GM20000 (cell line): Measurements from ENCODE around the gene FAM83G.
"Not testable (repeated sequence)": the region's sequence is repeated elsewhere in the genome, so short reads cannot be mapped to it uniquely, and the experiment has no call there.

Experiments used
- DNase-seq: peaks from one replicate; pipeline ENCODE4 v3.0.0; 2012; ENCODE audit warnings: low spot score
- TF ChIP-seq, protein P1 (sequence below): IDR thresholded peaks from 2 replicates; pipeline ENCODE4 v1.5.1; 2012; ENCODE audit warnings: mild to moderate bottlenecking, control low read depth; ENCODE audit errors: extremely low read depth, missing control alignments

The FAM83G gene, protein sequence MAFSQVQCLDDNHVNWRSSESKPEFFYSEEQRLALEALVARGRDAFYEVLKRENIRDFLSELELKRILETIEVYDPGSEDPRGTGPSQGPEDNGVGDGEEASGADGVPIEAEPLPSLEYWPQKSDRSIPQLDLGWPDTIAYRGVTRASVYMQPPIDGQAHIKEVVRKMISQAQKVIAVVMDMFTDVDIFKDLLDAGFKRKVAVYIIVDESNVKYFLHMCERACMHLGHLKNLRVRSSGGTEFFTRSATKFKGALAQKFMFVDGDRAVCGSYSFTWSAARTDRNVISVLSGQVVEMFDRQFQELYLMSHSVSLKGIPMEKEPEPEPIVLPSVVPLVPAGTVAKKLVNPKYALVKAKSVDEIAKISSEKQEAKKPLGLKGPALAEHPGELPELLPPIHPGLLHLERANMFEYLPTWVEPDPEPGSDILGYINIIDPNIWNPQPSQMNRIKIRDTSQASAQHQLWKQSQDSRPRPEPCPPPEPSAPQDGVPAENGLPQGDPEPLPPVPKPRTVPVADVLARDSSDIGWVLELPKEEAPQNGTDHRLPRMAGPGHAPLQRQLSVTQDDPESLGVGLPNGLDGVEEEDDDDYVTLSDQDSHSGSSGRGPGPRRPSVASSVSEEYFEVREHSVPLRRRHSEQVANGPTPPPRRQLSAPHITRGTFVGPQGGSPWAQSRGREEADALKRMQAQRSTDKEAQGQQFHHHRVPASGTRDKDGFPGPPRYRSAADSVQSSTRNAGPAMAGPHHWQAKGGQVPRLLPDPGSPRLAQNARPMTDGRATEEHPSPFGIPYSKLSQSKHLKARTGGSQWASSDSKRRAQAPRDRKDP

DNA sequence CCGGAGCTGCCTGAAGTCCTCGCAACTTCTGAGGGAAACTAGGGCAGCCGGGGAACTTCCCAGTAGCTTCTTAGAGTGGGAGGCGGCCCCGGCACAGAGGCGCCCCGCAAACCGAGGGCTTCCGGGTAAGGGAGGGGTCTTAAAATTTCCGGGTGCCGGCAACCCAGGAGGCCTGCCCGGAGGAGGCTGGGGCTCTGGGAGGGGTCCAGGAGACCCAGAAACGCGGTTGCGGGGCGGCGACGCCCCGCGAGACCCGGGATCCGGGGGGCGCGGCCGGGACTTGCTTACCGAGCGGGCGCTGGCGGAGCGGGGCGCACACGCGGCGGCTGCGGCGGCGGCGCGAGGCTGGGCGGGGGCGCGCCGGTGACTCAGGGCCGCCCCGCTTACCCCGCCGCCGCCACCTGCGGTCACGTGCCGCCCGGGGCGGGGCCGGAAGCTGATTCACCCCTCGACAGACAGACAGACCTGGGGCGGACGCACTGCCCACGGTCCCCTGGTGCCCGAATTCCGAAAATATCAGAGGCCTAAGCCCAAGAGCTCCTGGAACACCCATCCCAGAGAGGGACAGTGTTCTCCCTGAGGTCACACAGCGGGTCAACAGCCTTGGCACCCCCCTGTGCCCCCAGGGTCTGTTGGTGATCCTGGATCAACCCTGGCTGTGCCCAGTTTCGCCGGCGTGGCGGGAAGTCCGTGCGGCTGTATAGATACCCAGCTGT, at the start of gene FAM83G:
TSS of gene FAM83G (minus strand) at position 344 of the 716 bp plus-strand sequence. CDS start 723 bp downstream, outside the sequence.
- DNase-seq = peak; percentile 94
- TF ChIP-seq, protein P1, sequence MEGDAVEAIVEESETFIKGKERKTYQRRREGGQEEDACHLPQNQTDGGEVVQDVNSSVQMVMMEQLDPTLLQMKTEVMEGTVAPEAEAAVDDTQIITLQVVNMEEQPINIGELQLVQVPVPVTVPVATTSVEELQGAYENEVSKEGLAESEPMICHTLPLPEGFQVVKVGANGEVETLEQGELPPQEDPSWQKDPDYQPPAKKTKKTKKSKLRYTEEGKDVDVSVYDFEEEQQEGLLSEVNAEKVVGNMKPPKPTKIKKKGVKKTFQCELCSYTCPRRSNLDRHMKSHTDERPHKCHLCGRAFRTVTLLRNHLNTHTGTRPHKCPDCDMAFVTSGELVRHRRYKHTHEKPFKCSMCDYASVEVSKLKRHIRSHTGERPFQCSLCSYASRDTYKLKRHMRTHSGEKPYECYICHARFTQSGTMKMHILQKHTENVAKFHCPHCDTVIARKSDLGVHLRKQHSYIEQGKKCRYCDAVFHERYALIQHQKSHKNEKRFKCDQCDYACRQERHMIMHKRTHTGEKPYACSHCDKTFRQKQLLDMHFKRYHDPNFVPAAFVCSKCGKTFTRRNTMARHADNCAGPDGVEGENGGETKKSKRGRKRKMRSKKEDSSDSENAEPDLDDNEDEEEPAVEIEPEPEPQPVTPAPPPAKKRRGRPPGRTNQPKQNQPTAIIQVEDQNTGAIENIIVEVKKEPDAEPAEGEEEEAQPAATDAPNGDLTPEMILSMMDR = no peak

DNA sequence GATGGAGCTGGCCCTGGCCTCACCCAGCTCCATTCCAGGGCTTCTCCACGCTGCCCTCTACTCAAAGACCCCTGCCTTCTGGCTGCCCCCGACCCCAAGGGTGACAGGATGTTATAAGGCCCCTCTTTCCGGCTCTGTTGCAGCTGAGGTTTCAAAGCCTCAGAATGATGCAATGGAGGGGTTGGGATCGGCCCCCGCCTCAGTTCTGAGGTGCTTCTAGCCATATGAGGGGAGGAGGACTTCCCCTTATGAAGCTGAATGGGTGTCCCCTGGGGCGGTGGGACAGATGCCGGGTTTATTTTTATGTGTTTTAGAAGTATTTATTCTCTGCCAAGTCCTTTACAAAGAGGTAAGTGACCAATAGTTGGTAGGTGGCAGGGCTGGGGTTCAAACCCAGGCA, 44.3 kb upstream of the FAM83G start:
- not testable (repeated sequence) for DNase-seq

DNA sequence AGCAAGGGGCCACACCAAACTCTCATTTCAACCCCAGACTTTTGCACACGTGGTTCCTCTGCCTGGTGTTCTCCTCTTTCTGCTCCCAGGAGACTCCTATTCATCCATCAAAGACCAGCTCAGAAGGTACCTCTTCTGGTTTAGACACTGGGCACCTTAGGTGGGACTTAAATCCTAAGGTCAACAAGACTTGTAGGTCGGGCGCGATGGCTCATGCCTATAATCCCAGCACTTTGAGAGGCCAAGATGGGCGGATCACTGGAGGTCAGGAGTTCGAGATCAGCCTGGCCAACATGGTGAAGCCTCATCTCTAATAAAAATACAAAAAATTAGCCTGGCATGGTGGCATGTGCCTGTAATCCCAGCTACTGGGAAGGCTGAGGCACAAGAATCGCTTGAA, 42.9 kb upstream of the FAM83G start:
- DNase-seq = not testable (repeated sequence)

DNA sequence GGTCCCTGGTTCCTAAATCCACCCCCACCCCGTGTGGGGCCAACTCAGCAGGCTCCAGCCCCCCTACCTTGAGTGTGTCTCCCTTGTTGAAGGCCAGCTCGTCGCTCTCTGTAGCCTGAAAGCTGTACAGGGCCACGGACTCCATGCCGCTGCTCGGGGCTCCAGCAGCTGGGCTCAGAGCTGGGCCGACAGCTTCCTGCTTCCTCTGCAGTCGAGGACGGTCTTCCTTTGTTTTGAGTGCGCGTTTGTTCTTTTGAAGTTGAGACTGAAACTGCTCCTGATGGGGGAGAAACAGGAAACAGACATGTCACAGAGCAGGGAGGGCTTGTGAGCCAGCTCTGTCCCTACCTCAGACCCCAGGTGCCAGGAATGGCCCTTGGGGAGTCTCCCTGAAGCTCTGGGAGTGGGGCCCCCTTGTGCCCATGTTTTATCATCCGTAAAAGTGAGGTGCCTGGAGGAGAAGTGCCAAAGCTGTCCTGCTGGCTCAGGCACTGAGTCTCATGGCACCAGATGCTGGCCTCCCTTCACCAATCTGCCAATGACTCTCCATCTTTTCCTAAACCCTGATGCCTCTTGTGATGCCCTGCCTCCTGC, 42.3 kb upstream of the FAM83G start, which contains the start of gene GRAP:
TSS of gene GRAP (minus strand) at position 176 of the 594 bp plus-strand sequence. CDS start at position 145, 31 bp downstream.
- DNase-seq = not testable (repeated sequence)

DNA sequence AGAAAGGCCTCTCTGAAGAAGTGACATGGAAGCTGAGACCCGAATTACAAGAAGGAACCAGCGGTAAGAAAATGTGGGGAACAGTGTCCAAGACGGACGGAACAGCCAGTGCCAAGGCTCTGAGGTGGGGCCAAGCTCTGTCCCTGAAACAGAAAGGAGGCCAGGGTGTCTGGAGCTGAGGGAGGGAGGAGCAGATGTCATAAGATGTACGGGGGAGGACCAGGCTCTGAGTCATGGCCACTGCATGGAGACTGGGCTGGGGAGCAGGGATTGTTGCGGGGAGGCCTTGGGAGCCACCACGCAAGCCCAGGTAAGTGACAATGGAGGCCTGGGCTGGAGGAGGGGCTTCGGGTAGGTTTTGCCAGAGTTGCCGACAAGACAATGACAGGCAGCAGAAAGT, 40.1 kb upstream of the FAM83G start:
- not testable (repeated sequence) for DNase-seq

DNA sequence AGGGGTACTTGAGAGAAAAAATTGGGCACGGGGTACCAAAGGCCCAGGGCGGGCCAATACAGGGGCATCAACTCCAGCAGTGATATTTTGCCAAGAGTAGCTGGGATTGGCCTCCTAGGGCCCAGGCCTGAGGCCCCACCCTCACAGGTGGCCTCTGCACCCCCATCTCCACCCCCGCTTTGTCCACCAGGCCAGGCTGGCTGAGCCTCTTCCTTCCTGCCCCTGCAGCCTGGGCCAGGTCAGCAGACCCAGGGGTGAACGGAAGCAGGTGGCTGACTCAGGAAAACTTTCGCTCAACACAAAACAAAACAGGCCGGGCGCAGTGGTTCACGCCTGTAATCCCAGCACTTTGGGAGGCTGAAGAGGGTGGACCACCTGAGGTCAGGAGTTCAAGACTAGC, 38.5 kb upstream of the FAM83G start:
- DNase-seq = not testable (repeated sequence)

DNA sequence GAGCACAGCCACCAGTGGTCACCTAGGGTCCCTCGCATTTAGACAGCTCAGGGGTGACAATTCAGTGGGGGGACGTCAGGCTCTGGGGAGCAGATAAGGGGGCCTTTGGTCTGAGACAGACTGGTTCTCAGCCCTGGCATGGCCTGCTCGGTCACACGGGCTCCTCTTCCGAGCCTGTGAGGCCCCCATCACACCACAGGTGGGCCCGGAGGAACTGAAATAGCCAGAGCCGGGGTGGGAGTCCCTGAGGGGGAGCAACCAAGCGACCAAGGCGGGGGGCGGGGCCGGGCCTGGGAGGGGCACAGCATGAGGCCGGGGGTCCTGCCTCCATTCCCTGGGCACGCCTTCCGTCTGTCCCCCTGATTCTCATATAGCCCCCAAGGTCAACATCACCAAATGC, 37.8 kb upstream of the FAM83G start:
- not testable (repeated sequence) for DNase-seq

DNA sequence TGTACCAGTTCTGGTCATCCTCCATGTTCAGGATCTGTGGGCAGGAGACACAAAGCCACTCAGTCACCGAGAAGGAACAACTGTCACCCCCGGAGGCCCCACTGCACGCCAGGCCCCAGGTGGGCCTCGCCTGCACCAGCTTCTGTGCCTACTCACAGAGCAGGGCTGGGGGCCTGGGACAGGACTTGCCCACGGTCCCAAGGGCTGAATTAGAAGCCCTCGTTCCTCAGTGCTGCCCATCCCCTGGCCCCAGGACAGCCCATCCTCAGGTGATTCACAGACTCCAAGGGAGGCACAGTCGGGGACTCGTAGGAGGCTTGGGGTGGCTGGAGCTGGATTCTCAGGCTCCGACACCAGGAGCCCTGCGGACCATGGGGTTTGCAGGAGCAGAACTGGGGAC, 37.3 kb upstream of the FAM83G start:
- not testable (repeated sequence) for DNase-seq

DNA sequence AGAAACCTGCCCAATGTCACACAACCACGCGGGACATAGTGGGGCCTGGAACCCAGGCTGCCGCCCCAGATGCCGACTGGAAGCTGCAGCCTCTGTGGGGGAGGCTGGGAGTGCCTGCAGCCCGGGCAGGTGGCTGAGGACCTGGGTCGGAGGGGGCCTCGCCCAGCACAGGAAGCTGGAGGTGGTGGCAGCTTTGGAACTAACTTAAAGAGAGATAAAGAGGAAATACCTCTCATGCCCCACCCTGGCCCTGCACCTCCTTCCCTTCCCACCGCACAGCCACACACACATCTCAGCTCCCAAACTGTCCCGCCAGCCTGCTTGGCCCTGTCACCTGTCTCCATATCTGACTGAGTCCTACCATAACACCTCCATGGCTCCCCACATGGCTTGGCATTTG, 35.8 kb upstream of the FAM83G start:
- not testable (repeated sequence) for DNase-seq

DNA sequence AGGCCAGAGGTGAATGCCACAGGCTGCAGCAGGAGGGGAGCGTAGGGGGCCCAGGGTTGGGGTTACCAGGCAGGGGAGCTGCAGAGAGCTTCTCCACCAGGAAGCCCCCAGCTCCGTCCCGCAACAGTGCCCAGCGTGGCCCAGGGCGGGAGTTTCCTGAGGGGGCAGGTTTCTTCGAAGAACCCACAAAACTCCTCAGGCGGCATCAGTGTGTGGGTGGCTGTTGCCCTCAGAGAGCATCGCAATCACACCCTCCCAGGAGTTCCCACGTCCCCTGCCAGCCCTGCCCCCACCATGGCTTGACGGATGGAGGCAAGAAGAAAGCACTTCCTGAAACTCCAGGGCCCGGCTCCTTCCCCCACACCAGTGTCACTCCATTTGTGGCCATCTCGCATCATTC, 34.2 kb upstream of the FAM83G start:
- not testable (repeated sequence) for DNase-seq

DNA sequence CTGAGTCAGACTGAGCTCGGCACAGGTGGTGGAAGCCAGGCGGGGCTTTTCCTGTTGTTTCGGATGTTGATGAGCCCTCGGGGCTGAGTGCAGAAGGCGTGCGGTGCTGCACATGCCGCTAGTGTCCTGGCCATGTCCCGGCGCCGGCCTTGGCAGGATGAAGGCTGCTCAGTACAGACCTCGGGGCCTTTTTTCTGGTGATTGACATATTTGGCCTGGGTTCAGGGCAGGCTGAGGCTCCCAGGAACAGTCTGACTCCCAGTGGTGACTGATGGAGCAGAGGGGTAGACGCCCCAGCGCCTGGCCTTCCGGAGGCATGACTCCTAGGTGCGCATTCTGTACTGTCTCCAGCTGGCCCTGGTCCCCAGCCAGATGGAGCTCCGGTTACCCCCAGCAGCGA, 33.4 kb upstream of the FAM83G start:
- not testable (repeated sequence) for DNase-seq

DNA sequence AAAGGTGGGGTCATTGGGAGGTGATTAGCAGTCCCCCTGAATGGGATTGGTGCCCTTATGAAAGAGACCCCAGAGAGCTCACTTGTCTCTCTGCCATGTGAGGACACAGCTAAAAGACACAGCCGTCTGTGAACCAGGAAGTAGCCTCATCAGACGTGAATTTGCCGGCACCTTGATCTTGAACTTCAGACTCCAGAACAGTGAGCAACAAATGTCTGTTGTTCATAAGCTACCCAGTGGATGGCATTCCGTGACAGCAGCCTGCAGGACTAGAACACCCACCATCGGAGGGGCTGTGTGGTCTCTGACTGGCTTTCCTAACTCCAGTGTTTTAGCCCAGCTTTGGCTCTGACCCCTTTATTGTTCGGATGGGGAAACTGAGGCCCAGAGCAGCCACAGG, 33.0 kb upstream of the FAM83G start:
- DNase-seq = not testable (repeated sequence)

DNA sequence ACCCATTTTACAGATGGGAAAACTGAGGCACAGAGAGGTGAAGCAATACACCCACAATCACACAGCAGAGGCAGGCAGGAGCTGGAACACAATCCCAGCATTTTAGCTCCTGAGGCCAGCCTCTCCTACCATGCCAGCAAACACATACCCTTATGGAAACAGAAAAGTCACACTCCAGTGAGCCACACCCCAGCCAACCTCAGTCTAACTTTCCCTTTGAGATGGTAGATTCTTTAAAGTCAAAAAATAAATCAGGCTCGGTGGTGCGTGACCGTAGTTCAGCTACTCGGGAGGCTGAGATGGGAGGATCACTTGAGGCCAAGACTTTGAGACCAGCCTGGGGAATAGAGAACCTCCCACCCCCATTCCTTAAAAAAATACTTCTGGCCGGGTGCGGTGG, 31.6 kb upstream of the FAM83G start:
- DNase-seq = not testable (repeated sequence)

DNA sequence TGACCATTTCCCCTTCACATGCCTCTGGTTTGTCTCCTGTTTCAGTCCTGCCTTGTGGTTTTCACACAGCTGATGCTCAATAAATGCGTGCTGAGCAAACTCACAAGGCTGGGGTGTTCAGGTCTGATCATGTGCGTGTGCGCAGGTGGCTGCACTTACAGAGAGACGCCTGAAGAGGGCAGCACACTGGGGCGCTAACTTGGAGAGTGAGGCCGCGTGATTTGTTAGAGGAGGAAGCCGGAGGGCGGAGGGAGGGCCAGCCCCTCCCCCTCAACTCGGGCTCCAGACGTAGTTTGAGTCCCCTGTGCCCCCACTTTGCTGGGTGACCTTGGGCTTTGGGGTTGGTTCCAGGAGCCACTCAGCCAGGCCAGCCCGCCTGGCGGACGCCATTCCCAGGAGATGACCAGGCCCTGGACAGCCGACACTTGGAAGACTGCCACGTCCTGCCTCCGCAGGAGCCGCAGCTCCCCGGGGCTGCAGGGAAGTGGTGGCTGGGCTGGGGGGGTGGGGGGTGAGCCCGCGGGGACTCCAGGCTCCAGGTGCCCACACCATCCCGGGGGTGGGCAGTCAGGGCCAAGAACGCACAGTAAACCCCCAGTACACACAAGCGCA, 27.9 kb upstream of the FAM83G start:
- not testable (repeated sequence) for DNase-seq
